Nephron (organoid): ENCODE results near the gene SHLD1.

Experiments used
- H3K27ac Mint-ChIP-seq, 3 experiments: 2 replicates each; pipeline ENCODE4 v1.8.0; 2020; ENCODE audit warnings: mixed read lengths in 3 of 3, mild to moderate bottlenecking in 2 of 3, moderate library complexity in 1 of 3
- H3K27me3 Mint-ChIP-seq: 2 replicates; pipeline ENCODE4 v1.8.0; 2021; ENCODE audit warnings: low read depth, mild to moderate bottlenecking, moderate library complexity, mixed read lengths
- H3K36me3 Mint-ChIP-seq: 2 replicates; pipeline ENCODE4 v1.8.0; 2020; ENCODE audit warnings: low read depth, mixed read lengths
- H3K4me1 Mint-ChIP-seq: 2 replicates; pipeline ENCODE4 v1.8.0; 2020; ENCODE audit warnings: mixed read lengths
- H3K4me3 Mint-ChIP-seq, 3 experiments: 2 replicates each; pipeline ENCODE4 v1.8.0; 2020; ENCODE audit warnings: mild to moderate bottlenecking in 3 of 3, mixed read lengths in 3 of 3, moderate library complexity in 2 of 3
- H3K9me3 Mint-ChIP-seq: 2 replicates; pipeline ENCODE4 v1.8.0; 2020; ENCODE audit warnings: mixed read lengths
- TF ChIP-seq, protein P1 (sequence below), 3 experiments: fragments of 200-600 bp; sonication (generic); IDR thresholded peaks; one replicate each; pipeline ENCODE4 v1.5.0; 2021; ENCODE audit warnings: antibody characterized with exemption in 3 of 3; ENCODE audit not compliant: unreplicated experiment in 3 of 3

SHLD1 gene

DNA sequence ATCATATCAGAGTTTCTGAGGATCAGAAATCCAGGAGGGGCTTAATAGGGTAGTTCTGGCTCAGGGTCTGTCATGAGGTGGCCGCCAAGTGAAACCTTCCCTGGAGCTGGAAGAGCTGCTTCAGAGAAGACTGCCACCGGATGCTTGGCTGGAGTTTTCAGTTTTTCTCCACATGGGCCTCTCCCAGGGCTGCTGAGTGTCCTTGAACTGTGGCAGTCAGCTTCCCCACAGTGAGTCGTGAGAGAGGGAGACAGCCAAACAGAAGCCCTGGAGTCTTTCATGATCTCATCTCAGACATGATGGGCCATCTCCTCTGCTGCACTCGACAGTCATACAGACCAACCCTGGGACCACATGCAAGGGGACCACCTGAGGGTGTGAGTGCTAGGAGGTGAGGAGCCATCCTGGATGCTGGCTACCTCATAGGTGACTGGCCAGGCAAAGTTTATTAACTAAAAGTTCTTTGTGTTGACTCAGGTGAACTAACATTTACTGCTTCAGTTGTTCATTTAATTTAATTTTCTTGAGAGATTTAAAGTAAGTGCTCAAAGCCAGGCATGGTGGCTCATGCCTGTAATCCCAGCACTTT, 71.5 kb downstream of the SHLD1 start:
- Mint-ChIP-seq H3K27ac (peak overlapping the region in 1 of 3 experiments; percentile 56), H3K36me3 (peaks cover 3% of the 10 kb centered on the region), H3K4me3 (no peak overlapping the region), H3K27me3 (peaks cover 8% of the 10 kb centered on the region), H3K9me3 (no peaks in the 10 kb centered on the region), H3K4me1 (peaks cover 11% of the 10 kb centered on the region)
- TF ChIP-seq, protein P1, sequence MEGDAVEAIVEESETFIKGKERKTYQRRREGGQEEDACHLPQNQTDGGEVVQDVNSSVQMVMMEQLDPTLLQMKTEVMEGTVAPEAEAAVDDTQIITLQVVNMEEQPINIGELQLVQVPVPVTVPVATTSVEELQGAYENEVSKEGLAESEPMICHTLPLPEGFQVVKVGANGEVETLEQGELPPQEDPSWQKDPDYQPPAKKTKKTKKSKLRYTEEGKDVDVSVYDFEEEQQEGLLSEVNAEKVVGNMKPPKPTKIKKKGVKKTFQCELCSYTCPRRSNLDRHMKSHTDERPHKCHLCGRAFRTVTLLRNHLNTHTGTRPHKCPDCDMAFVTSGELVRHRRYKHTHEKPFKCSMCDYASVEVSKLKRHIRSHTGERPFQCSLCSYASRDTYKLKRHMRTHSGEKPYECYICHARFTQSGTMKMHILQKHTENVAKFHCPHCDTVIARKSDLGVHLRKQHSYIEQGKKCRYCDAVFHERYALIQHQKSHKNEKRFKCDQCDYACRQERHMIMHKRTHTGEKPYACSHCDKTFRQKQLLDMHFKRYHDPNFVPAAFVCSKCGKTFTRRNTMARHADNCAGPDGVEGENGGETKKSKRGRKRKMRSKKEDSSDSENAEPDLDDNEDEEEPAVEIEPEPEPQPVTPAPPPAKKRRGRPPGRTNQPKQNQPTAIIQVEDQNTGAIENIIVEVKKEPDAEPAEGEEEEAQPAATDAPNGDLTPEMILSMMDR (IDR thresholded peaks at IDR 0.05; ENCODE audit: unreplicated experiment in 3 of 3): no peak

DNA sequence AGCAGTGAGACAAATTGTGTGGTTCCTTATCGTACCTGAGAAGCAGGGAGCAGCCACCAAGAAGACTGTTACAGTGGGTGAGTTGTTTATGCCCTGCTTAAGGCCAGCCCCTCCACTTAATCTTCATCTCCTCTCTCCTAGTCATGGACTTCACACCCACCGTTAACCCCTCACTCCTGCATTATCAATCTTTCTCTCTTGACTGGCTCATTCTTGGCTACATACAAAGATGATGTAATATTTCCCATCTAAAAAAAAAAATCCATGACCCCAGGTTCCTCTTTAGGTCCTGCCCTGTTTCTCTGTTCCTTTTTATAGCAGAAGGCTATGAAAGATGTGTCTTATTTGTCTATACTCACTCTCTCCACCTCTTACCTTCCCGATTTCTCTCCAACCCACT, 72.4 kb downstream of the SHLD1 start:
- peak overlapping the region in 1 of 3 experiments; percentile 52 for H3K27ac Mint-ChIP-seq
- H3K27me3 Mint-ChIP-seq: peaks cover 4% of the 10 kb centered on the region
- H3K9me3 Mint-ChIP-seq: no peaks in the 10 kb centered on the region
- H3K36me3 Mint-ChIP-seq: peaks cover 3% of the 10 kb centered on the region
- TF ChIP-seq, protein P1 (IDR thresholded peaks at IDR 0.05; ENCODE audit: unreplicated experiment in 3 of 3): no peak
- peaks cover 11% of the 10 kb centered on the region for H3K4me1 Mint-ChIP-seq
- no peak overlapping the region for H3K4me3 Mint-ChIP-seq

DNA sequence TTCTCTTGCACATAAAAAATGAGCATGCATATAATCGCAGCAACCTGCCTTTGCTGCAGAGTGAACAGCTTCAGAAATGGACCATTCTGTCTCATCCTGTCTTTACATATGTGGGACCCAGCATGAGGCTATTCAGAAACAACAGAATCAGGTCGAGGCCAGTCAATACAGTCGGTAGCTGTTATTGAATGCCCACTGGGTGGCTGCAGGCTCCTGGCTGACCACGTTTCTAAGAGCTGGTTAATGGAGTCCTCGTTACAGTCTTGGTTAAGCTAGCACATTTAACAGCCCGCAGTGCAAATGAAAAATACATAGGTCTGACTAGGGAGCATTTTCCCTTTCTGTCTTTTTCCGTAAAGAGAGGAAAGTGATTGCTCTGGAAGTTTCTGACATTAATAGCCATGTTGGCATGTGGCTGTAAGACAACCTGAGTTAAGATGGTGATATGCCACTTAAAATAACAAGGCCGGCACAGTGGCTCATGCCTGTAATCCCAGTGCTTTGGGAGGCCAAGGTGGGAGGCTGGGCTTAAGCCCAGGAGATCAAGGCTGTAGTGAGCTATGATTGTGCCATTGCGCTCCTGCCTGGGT, 75.0 kb downstream of the SHLD1 start:
- Mint-ChIP-seq H3K27me3 (no peaks in the 10 kb centered on the region), H3K27ac (no peak overlapping the region), H3K4me3 (no peak overlapping the region), H3K9me3 (no peaks in the 10 kb centered on the region), H3K36me3 (no peaks in the 10 kb centered on the region), H3K4me1 (peaks cover 11% of the 10 kb centered on the region)
- TF ChIP-seq, protein P1 (IDR thresholded peaks at IDR 0.05; ENCODE audit: unreplicated experiment in 3 of 3): no peak

DNA sequence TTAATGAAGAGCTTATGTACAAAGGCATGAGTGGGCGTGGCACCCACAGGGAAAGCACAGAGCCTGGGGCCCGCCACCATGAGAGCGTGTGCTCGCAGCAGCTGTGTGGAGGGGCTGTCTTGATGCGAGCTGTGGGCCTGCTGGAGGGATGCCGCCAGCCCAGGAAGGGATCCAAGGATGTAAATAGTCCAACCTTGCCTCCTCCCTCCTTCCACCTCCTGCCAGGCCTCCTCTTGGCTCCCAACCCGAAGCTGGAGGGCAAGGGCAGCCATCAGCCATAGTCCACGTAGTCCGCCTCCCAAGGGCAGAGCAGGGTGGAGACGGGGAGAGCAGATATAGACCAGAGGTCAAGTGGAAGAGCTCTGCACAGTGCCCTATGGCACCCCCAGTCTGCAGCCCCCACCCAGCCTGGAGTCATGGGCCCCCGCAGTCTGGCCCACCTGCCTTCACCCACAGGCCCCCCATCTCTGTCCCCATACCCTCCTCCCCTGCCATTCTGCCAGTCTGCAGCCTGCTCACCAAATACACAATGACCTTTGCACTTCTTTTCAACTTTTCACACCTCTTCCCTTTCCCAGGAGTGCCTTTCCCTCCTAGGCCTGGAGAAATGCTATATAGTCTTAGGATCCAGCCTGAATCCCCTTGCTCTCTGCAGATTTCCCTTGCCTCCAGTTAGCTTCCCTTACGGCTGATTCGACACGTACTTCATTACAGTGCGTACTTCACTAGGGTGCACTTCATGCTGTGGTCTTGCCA, 77.1 kb downstream of the SHLD1 start:
- no peaks in the 10 kb centered on the region for H3K9me3 Mint-ChIP-seq
- H3K4me3 Mint-ChIP-seq: no peak overlapping the region
- H3K27me3 Mint-ChIP-seq: no peaks in the 10 kb centered on the region
- no peaks in the 10 kb centered on the region for H3K36me3 Mint-ChIP-seq
- peaks cover 5% of the 10 kb centered on the region for H3K4me1 Mint-ChIP-seq
- TF ChIP-seq, protein P1 (IDR thresholded peaks at IDR 0.05; ENCODE audit: unreplicated experiment in 3 of 3): no peak
- no peak overlapping the region for H3K27ac Mint-ChIP-seq

DNA sequence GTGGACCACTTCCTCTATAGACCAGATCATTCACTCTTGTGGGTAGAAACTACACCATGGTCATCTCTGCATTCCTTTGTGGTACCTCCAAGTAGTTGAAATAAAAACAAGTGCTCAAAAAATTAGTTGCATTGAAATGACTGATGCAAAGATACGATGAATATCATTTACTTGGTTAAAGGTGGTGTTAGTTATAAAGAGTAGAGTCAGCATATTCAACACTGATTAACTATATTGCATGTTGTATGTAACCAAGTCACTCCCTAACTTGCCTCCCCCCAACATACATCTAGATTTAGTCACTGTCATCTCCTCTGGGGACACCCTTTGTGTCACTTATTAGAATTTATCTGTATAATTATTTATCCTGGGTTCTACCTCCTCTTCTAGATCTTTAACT, 77.7 kb downstream of the SHLD1 start:
- Mint-ChIP-seq H3K4me3 (no peak overlapping the region), H3K27ac (no peak overlapping the region), H3K9me3 (no peaks in the 10 kb centered on the region), H3K36me3 (no peaks in the 10 kb centered on the region), H3K4me1 (peaks cover 5% of the 10 kb centered on the region), H3K27me3 (no peaks in the 10 kb centered on the region)
- TF ChIP-seq, protein P1 (IDR thresholded peaks at IDR 0.05; ENCODE audit: unreplicated experiment in 3 of 3): no peak
